DND-41 (cell line): ENCODE measurements around the gene SLC1A2.

Experiments used
- CTCF ChIP-seq: IDR thresholded peaks from 2 replicates; pipeline ENCODE4 v1.5.1; 2012; ENCODE audit warnings: borderline replicate concordance, low read length, moderate library complexity, mild to moderate bottlenecking; ENCODE audit not compliant: poor library complexity, severe bottlenecking; ENCODE audit errors: extremely low read depth
- EZH2 ChIP-seq: IDR thresholded peaks from 3 replicates; pipeline ENCODE4 v1.6.1; 2012; ENCODE audit warnings: borderline replicate concordance, low read depth, mild to moderate bottlenecking, moderate library complexity, low read length, inconsistent platforms; ENCODE audit not compliant: severe bottlenecking

GRCh38 chr11:35235936-35236666, 183.3 kb downstream of the SLC1A2 start:
- TF ChIP-seq CTCF: no peak
- TF ChIP-seq EZH2: no peak
